K562 (cell line): Measurements from ENCODE around the gene CSRNP2. TPM values are rescaled to one million over a fixed set of nuclear protein-coding genes. Genes with fewer than 3 reads are reported as not detected.

Experiments
- ATAC-seq: fragments of 200-7000 bp; cut with Tn5 transposase; 3 replicates; pipeline ENCODE4 v1.9.1; 2020; ENCODE audit warnings: moderate library complexity
- BruUV-seq: library from RNA; stranded (reverse); fragments of 400-500 nt; replicated peaks from 2 replicates; lab custom pipeline; 2021; lab: Mats Ljungman, UMichigan
- CTCF ChIA-PET: fragments of 300-600 bp; formaldehyde crosslinking; extraction: SDS; loops from one replicate; lab custom pipeline; 2021; ENCODE audit warnings: low intra/inter-chr PET ratio; lab: Yijun Ruan, JAX
- POLR2A ChIA-PET: fragments of 300-600, 350-650 bp; sonication (Branson Sonifier 250); formaldehyde crosslinking; extraction: SDS; loops from one replicate; lab custom pipeline; 2021; ENCODE audit warnings: antibody characterized with exemption, inconsistent platforms; lab: Yijun Ruan, JAX
- DNase-seq, 4 experiments: peaks; one replicate each; pipeline versions ENCODE4 v3.0.0 to v3.0.0-alpha.2; 2011 to 2018; ENCODE audit warnings: low spot score in 3 of 4, mixed read lengths in 3 of 4; ENCODE audit errors: extremely low read depth in 1 of 4
- FAIRE-seq: peaks from 2 replicates; lab custom pipeline; 2011; peaks lifted over from hg19 to GRCh38; lab: Jason Lieb, UNC
- H2AFZ ChIP-seq: 2 replicates; pipeline ENCODE4 v1.6.0; 2011; ENCODE audit warnings: low read depth, low read length, control low read depth, inconsistent platforms
- H3K27ac ChIP-seq: fragments of 200-600 bp; 3 replicates; pipeline ENCODE4 v1.8.0; 2011; ENCODE audit warnings: low read depth, mild to moderate bottlenecking, control low read depth, inconsistent platforms, low read length, moderate library complexity, mixed read lengths; ENCODE audit errors: extremely low read depth
- H3K27me3 ChIP-seq, 2 experiments: fragments of 300-600 bp in 1 of 2; 2 replicates in 1 of 2; 3 replicates in 1 of 2; pipeline versions ENCODE4 v1.6.0 to v1.8.0; 2011; ENCODE audit warnings: inconsistent platforms in 2 of 2, low read length in 2 of 2, mild to moderate bottlenecking in 1 of 2, mixed read lengths in 1 of 2, moderate library complexity in 1 of 2; ENCODE audit not compliant: control insufficient read depth in 2 of 2, insufficient read depth in 2 of 2
- H3K36me3 ChIP-seq: fragments of 300-600 bp; 3 replicates; pipeline ENCODE4 v1.8.0; 2011; ENCODE audit warnings: mild to moderate bottlenecking, low read length, inconsistent platforms; ENCODE audit not compliant: control insufficient read depth, insufficient read depth
- H3K4me1 ChIP-seq, 2 experiments: fragments of 200-600 bp in 1 of 2; replicated peaks in 1 of 2; 2 replicates in 1 of 2; 3 replicates in 1 of 2; pipeline versions ENCODE4 v1.5.1 to v1.8.0; 2011; ENCODE audit warnings: inconsistent platforms in 2 of 2, low read length in 2 of 2, mild to moderate bottlenecking in 1 of 2, mixed read lengths in 1 of 2, moderate library complexity in 1 of 2; ENCODE audit not compliant: control insufficient read depth in 2 of 2, insufficient read depth in 2 of 2
- H3K4me2 ChIP-seq: 2 replicates; pipeline ENCODE4 v1.6.1; 2011; ENCODE audit warnings: low read length, control low read depth, inconsistent platforms, mixed read lengths; ENCODE audit not compliant: insufficient read depth
- H3K4me3 ChIP-seq: fragments of 200-600 bp; sonication (generic), shearing (Covaris generic); 2 replicates; pipeline ENCODE4 v1.5.1; 2016; ENCODE audit warnings: control low read depth, inconsistent platforms
- H3K79me2 ChIP-seq: fragments of 200-600 bp; 3 replicates; pipeline ENCODE4 v1.8.0; 2011; ENCODE audit warnings: low read length, inconsistent platforms; ENCODE audit not compliant: control insufficient read depth, insufficient read depth
- H3K9ac ChIP-seq, 2 experiments: 2 replicates each; pipeline versions ENCODE4 v1.6.0 to v1.6.1; 2011; ENCODE audit warnings: low read depth in 2 of 2, low read length in 2 of 2, control low read depth in 1 of 2, inconsistent platforms in 1 of 2, mild to moderate bottlenecking in 1 of 2, mixed read lengths in 1 of 2; ENCODE audit not compliant: insufficient read depth in 1 of 2
- H3K9me1 ChIP-seq: one replicate; pipeline ENCODE4 v1.6.0; 2011; ENCODE audit warnings: inconsistent platforms, mild to moderate bottlenecking, low read length, moderate library complexity; ENCODE audit not compliant: control insufficient read depth, insufficient read depth
- H3K9me3 ChIP-seq: replicated peaks from 2 replicates; pipeline ENCODE4 v1.5.1; 2011; ENCODE audit warnings: low read depth, low read length, inconsistent platforms; ENCODE audit not compliant: control insufficient read depth, insufficient read depth
- H4K20me1 ChIP-seq: replicated peaks from 2 replicates; pipeline ENCODE4 v1.6.1; 2011; ENCODE audit warnings: low read length, inconsistent platforms, mixed read lengths; ENCODE audit not compliant: control insufficient read depth, insufficient read depth
- FOXA3 ChIP-seq, 2 experiments: fragments of 450-650 bp in 1 of 2; sonication (generic) in 1 of 2; formaldehyde crosslinking; IDR thresholded peaks in 1 of 2; conservative IDR thresholded peaks in 1 of 2; 2 replicates each; pipeline versions ENCODE4 v1.4.0 to v1.8.0; 2020 to 2022; ENCODE audit warnings: mild to moderate bottlenecking in 2 of 2, missing genetic modification reagents in 1 of 2
- GABPA ChIP-seq: fragments of 200-800 bp; sonication (Bioruptor generic); conservative IDR thresholded peaks from 2 replicates; pipeline ENCODE4 v1.6.1; 2016; ENCODE audit warnings: low read depth, missing genetic modification characterization, missing compliant biosample characterization
- PCBP1 ChIP-seq: fragments of 200-400 bp; formaldehyde crosslinking; IDR thresholded peaks from 2 replicates; pipeline ENCODE4 v1.6.1; 2018; ENCODE audit warnings: mild to moderate bottlenecking, low read depth, low read length; ENCODE audit not compliant: poor library complexity, severe bottlenecking
- SPI1 ChIP-seq: IDR thresholded peaks from 2 replicates; pipeline ENCODE4 v1.6.1; 2011; ENCODE audit warnings: low read depth, low read length, control low read depth, borderline replicate concordance
- ZNF212 ChIP-seq: fragments of 450-650 bp; formaldehyde crosslinking; IDR thresholded peaks from 2 replicates; pipeline ENCODE4 v1.4.0; 2020; ENCODE audit warnings: mild to moderate bottlenecking
- ZNF561 ChIP-seq: fragments of 450-650 bp; formaldehyde crosslinking; conservative IDR thresholded peaks from 2 replicates; pipeline ENCODE4 v1.4.0; 2020; ENCODE audit warnings: mild to moderate bottlenecking, moderate library complexity
- WGBS: fragments of 100-300 bp; shearing (Covaris generic); methylation state at CpG from one replicate; pipeline ENCODE4 v1.1.6; 2016; ENCODE audit warnings: low coverage, mixed read lengths; ENCODE audit not compliant: insufficient coverage; ENCODE audit errors: missing lambda C conversion rate; 5-methylcytosine and 5-hydroxymethylcytosine counted together
- in situ Hi-C: fragments of 300-500 bp; cut with MboI; formaldehyde crosslinking; loops from 4 replicates; pipeline ENCODE4 v1.15.0; 2018; ENCODE audit warnings: inconsistent platforms, mixed read lengths
- intact Hi-C: fragments of 100-400 bp; cut with micrococcal nuclease; formaldehyde crosslinking; loops from 2 replicates; pipeline ENCODE4 v1.14.2; 2022
- polyA plus RNA-seq, 8 experiments: library from polyadenylated mRNA; depleted of rRNA in 4 of 8; stranded (reverse) in 5 of 8; unstranded in 3 of 8; fragments of >200 nt; fragmentation: Nextera tagmentation in 2 of 8; fragmentation: Illumina TruSeq in 1 of 8; extraction: Ambion mirVana in 2 of 8; extraction: Trizol in 1 of 8; gene quantifications; 2 replicates each; pipeline versions ENCODE4 v1.2.1 to v1.2.3, GENCODE V29; 2011 to 2014; ENCODE audit warnings: inconsistent platforms in 1 of 8, missing spikeins in 1 of 8
- total RNA-seq, 7 experiments: library from RNA; depleted of rRNA in 6 of 7; stranded (reverse); fragments of >200 nt in 6 of 7; fragmentation: Illumina TruSeq in 2 of 7; extraction: Trizol in 2 of 7; gene quantifications; 2 replicates each; pipeline versions ENCODE4 v1.2.1 to v1.2.3, GENCODE V29; 2011 to 2021; ENCODE audit warnings: low replicate concordance in 1 of 7
- TF ChIP-seq, protein P1 (sequence below): fragments of 450-650 bp; IDR thresholded peaks from 2 replicates; pipeline ENCODE4 v1.6.1; 2016; ENCODE audit warnings: low read depth
- TF ChIP-seq, protein P2 (sequence below): fragments of 450-650 bp; IDR thresholded peaks from 2 replicates; pipeline ENCODE4 v1.6.1; 2018; ENCODE audit warnings: mild to moderate bottlenecking, low read depth; ENCODE audit not compliant: partially characterized antibody

CSRNP2 gene
- total and polyA plus RNA-seq, 9 of the 15 experiments (the other 6 are each of a cell fraction or from before 2014, with no cell fraction given), result 1.6 to 13.9 (median 5.9) TPM

- Histone ChIP-seq H4K20me1 (no peaks in the 10 kb centered on the region), H3K4me1 (peaks cover 5 to 12% of the 10 kb centered on the region in 2 experiments; a peak in 2 of 5 replicates), H3K36me3 (no peaks in the 10 kb centered on the region), H3K9me3 (no peaks in the 10 kb centered on the region), H3K79me2 (no peaks in the 10 kb centered on the region), H3K9me1 (no peaks in the 10 kb centered on the region), H2AFZ (peak overlapping the region; percentile 33; the same call in 1 of the 2 replicates), H3K27me3 (no peaks in the 10 kb centered on the region), H3K4me2 (no peak overlapping the region), H3K27ac (no peak overlapping the region), H3K9ac (no peak overlapping the region), H3K4me3 (no peak overlapping the region)
- no TSS peak for BruUV-seq
- DNase-seq, result no peak
- intact Hi-C loops, result no loop called here
- ATAC-seq, result no peak
- 17% methylated on average over 3 of the region's 3 CpGs for WGBS
- CTCF ChIA-PET, result no interaction called here
- FAIRE-seq, result no peak
- POLR2A ChIA-PET, result interaction anchor here (0.7 to 2.1 kb wide), 2 partner anchors 8 to 182 kb away, joined by 3 to 8 read pairs; no protein-coding TSS in a partner anchor
- no peak for TF ChIP-seq PCBP1
- no peak for TF ChIP-seq ZNF561 (CRISPR knock-in tag)
- no peak for TF ChIP-seq SPI1
- TF ChIP-seq, protein P1, sequence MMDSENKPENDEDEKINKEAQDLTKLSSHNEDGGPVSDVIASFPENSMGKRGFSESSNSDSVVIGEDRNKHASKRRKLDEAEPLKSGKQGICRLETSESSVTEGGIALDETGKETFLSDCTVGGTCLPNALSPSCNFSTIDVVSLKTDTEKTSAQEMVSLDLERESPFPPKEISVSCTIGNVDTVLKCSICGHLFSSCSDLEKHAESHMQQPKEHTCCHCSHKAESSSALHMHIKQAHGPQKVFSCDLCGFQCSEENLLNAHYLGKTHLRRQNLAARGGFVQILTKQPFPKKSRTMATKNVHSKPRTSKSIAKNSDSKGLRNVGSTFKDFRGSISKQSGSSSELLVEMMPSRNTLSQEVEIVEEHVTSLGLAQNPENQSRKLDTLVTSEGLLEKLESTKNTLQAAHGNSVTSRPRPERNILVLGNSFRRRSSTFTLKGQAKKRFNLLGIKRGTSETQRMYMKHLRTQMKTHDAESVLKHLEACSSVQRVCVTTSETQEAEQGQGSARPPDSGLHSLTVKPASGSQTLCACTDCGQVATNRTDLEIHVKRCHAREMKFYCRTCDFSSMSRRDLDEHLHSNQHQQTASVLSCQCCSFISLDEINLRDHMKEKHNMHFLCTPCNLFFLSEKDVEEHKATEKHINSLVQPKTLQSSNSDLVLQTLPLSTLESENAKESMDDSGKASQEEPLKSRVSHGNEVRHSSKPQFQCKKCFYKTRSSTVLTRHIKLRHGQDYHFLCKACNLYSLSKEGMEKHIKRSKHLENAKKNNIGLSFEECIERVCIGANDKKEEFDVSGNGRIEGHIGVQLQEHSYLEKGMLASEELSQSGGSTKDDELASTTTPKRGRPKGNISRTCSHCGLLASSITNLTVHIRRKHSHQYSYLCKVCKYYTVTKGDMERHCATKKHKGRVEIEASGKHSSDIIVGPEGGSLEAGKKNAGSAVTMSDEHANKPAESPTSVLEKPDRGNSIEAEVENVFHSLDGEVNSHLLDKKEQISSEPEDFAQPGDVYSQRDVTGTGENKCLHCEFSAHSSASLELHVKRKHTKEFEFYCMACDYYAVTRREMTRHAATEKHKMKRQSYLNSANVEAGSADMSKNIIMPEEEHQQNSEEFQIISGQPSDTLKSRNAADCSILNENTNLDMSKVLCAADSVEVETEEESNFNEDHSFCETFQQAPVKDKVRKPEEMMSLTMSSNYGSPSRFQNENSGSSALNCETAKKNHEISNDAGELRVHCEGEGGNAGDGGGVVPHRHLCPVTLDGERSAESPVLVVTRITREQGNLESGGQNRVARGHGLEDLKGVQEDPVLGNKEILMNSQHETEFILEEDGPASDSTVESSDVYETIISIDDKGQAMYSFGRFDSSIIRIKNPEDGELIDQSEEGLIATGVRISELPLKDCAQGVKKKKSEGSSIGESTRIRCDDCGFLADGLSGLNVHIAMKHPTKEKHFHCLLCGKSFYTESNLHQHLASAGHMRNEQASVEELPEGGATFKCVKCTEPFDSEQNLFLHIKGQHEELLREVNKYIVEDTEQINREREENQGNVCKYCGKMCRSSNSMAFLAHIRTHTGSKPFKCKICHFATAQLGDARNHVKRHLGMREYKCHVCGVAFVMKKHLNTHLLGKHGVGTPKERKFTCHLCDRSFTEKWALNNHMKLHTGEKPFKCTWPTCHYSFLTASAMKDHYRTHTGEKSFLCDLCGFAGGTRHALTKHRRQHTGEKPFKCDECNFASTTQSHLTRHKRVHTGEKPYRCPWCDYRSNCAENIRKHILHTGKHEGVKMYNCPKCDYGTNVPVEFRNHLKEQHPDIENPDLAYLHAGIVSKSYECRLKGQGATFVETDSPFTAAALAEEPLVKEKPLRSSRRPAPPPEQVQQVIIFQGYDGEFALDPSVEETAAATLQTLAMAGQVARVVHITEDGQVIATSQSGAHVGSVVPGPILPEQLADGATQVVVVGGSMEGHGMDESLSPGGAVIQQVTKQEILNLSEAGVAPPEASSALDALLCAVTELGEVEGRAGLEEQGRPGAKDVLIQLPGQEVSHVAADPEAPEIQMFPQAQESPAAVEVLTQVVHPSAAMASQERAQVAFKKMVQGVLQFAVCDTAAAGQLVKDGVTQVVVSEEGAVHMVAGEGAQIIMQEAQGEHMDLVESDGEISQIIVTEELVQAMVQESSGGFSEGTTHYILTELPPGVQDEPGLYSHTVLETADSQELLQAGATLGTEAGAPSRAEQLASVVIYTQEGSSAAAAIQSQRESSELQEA, result no peak
- TF ChIP-seq GABPA (tag), result no peak
- TF ChIP-seq FOXA3 (CRISPR knock-in tag; conservative IDR thresholded peaks at IDR 0.05 in 1 of 2, IDR thresholded peaks at IDR 0.05 in 1 of 2), result no peak
- TF ChIP-seq, protein P2, sequence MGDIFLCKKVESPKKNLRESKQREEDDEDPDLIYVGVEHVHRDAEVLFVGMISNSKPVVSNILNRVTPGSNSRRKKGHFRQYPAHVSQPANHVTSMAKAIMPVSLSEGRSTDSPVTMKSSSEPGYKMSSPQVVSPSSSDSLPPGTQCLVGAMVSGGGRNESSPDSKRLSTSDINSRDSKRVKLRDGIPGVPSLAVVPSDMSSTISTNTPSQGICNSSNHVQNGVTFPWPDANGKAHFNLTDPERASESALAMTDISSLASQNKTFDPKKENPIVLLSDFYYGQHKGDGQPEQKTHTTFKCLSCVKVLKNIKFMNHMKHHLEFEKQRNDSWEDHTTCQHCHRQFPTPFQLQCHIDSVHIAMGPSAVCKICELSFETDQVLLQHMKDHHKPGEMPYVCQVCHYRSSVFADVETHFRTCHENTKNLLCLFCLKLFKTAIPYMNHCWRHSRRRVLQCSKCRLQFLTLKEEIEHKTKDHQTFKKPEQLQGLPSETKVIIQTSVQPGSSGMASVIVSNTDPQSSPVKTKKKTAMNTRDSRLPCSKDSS, result no peak
- TF ChIP-seq ZNF212 (CRISPR knock-in tag), result no peak
- in situ Hi-C loops, result no loop called here
These were observed 47.1 kb downstream of the CSRNP2 start for GRCh38 chr12:51036279-51036678.
